GM12864 (cell line): ENCODE data around the gene FRMD4B.

Source experiments
- DNase-seq: peaks from one replicate; pipeline ENCODE4 v3.0.0-alpha.2; 2011; ENCODE audit warnings: low read depth
- H3K4me3 ChIP-seq: 2 replicates; pipeline ENCODE4 v1.5.1; 2011; ENCODE audit warnings: mild to moderate bottlenecking, low read depth, low read length, control low read depth
- TF ChIP-seq, protein P1 (sequence below): IDR thresholded peaks from 2 replicates; pipeline ENCODE4 v1.5.1; 2011; ENCODE audit warnings: low read depth, mild to moderate bottlenecking, moderate library complexity, low read length, control low read depth, inconsistent platforms; ENCODE audit errors: missing control alignments

FRMD4B gene

GRCh38 chr3:69413551-69414207 is 27.8 kb upstream of the FRMD4B start:
- TF ChIP-seq, protein P1, sequence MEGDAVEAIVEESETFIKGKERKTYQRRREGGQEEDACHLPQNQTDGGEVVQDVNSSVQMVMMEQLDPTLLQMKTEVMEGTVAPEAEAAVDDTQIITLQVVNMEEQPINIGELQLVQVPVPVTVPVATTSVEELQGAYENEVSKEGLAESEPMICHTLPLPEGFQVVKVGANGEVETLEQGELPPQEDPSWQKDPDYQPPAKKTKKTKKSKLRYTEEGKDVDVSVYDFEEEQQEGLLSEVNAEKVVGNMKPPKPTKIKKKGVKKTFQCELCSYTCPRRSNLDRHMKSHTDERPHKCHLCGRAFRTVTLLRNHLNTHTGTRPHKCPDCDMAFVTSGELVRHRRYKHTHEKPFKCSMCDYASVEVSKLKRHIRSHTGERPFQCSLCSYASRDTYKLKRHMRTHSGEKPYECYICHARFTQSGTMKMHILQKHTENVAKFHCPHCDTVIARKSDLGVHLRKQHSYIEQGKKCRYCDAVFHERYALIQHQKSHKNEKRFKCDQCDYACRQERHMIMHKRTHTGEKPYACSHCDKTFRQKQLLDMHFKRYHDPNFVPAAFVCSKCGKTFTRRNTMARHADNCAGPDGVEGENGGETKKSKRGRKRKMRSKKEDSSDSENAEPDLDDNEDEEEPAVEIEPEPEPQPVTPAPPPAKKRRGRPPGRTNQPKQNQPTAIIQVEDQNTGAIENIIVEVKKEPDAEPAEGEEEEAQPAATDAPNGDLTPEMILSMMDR = no peak
- H3K4me3 ChIP-seq = no peak overlapping the region
- no peak for DNase-seq

GRCh38 chr3:69411346-69411745 is 25.5 kb upstream of the FRMD4B start:
- TF ChIP-seq, protein P1 = no peak
- H3K4me3 ChIP-seq = no peak overlapping the region
- DNase-seq = no peak

DNA sequence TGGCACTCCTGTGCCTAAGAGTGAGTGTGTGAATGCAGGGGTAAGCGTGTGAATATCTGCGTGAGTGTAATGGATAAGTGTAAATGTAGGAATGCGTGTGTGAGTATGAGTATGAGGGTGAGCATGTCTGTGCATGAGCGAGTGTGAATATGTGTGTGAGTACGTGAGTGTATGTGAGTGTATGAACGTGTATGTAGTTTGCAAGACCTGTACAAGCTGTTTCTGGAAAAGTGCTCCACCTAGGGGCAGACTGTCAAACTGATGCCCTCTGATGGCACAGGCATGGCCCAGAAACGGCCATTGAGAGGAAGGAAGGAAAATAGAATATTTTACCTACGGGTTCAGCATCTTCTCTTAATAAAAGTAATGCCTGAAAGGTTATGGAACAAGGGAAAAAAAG is 24.4 kb upstream of the FRMD4B start:
- peak; percentile 42 for DNase-seq
- no peak overlapping the region for H3K4me3 ChIP-seq
- TF ChIP-seq, protein P1 = peak; percentile 92

- H3K4me3 ChIP-seq = no peak overlapping the region
- no peak for DNase-seq
- TF ChIP-seq, protein P1 = no peak
These were observed 23.9 kb upstream of the FRMD4B start for GRCh38 chr3:69409831-69410230.

DNA sequence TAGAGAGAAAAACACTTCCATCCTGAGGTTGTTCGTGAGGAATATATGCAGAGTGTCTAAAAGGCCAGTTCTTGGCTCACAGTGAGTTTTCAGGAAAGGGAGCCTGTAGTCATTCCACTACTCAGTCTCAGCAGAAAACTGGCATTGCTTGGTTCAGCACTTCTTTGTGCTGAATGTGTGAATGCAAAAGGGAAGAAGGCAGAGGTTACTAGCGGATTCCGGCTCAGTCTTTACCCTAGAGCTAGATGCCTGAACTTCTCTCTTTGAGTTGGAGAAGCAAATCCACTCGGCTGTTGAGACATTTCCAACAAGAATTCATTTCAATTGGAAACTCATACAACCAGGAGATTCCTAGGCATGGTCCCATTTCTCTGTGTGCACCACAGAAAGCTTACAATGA is 23.1 kb upstream of the FRMD4B start:
- no peak overlapping the region for H3K4me3 ChIP-seq
- TF ChIP-seq, protein P1 = no peak
- DNase-seq = no peak

- TF ChIP-seq, protein P1 = no peak
- no peak for DNase-seq
- no peak overlapping the region for H3K4me3 ChIP-seq
These were observed 22.7 kb upstream of the FRMD4B start for GRCh38 chr3:69408542-69408941.

GRCh38 chr3:69407908-69408307 is 22.0 kb upstream of the FRMD4B start:
- TF ChIP-seq, protein P1 = no peak
- H3K4me3 ChIP-seq = no peak overlapping the region
- no peak for DNase-seq
